Activated T-cell treated with anti-CD3 and anti-CD28 coated beads, Interleukin-2, amount 50 U/mL, for 72 hours (primary cell): ENCODE data around the gene HSD17B10. TPM values are rescaled to one million over a fixed set of nuclear protein-coding genes. Genes with fewer than 3 reads are reported as not detected.
"Not testable (repeated sequence)": the region's sequence is repeated elsewhere in the genome, so short reads cannot be mapped to it uniquely, and the experiment has no call there.

Experiments used
- ATAC-seq, 2 donors: fragments of 150-1000 bp; cut with Tn5 transposase; replicated peaks in 1 of 2; 2 replicates each; pipeline ENCODE4 v1.10.0; 2021; ENCODE audit warnings: moderate library complexity in 2 of 2, mild to moderate bottlenecking in 1 of 2
- DNase-seq, 2 donors: peaks; one replicate each; pipeline ENCODE4 v3.0.0; 2021 to 2022; ENCODE audit warnings: mixed read lengths in 1 of 2
- H3K27ac Mint-ChIP-seq: one replicate; pipeline ENCODE4 v1.8.0; 2022; ENCODE audit warnings: mild to moderate bottlenecking, moderate library complexity, mixed read lengths
- H3K27me3 Mint-ChIP-seq: one replicate; pipeline ENCODE4 v1.8.0; 2022; ENCODE audit warnings: low read depth, mixed read lengths
- H3K36me3 Mint-ChIP-seq, 2 donors: one replicate each; pipeline ENCODE4 v1.8.0; 2022; ENCODE audit warnings: mixed read lengths in 2 of 2, mild to moderate bottlenecking in 1 of 2; ENCODE audit not compliant: insufficient read depth in 2 of 2
- H3K4me1 Mint-ChIP-seq: one replicate; pipeline ENCODE4 v1.8.0; 2022; ENCODE audit warnings: low read depth, mixed read lengths
- H3K4me3 Mint-ChIP-seq, 2 donors: one replicate each; pipeline ENCODE4 v1.8.0; 2022; ENCODE audit warnings: mild to moderate bottlenecking in 2 of 2, mixed read lengths in 2 of 2, moderate library complexity in 2 of 2
- H3K9me3 Mint-ChIP-seq, 2 donors: one replicate each; pipeline ENCODE4 v1.8.0; 2022; ENCODE audit warnings: mixed read lengths in 2 of 2
- total RNA-seq, 2 donors: library from RNA; stranded (reverse); gene quantifications; one replicate each; pipeline ENCODE4 v1.2.3, GENCODE V29; 2022

Gene HSD17B10
- 10 to 100 TPM; 68.1 to 90.3 TPM for total RNA-seq

DNA sequence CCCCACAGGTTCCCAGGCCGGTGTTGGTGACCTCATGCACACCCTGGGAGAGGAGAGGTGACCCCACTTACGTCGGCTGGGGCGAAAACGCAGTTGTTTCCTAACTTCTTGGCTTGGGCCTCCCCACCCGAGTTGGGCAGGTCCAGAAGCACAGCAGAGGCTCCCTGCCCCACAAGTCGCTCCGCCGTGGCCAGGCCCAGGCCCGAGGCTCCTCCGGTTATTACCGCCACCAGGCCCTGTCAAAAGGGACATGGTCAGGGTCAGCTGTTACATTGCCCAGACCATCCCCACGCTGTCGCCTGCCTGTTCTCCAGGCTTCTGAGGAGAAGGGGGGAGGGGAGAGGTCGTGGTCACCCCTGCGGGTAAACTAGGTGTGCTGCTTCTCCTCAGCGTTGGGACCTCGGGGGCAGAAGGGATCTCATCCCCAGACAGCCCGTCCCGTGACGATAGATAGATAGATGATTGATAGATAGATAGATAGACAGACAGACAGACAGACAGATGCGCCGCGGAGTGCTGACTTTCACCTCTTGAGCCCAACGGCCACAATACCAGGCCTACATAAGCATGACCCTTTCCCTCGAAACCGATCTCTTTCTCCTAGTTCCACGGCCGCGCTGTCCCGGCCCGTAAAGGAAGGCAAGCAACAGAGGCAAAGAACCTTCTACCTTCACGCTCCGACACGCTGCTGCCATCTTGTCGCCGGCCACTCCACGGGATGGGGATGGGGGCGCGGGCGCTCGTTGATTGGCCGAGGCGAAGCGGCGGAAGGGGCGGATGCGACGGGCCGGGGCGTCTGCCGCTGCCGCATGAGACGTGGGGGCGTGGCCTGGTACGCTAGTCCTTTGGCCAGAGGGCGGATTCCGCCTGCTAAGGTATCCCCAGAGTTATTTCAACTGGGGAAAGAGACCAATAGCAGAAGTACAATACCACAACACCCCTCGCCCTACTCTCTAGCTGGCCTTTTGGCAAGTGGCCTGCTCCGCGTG is at the start of gene HSD17B10:
Gene HSD17B10 (minus strand): TSS at position 720 of the 989 bp plus-strand sequence. CDS start 25 bp downstream, at position 695.
- peak within 1 kb of the TSS; percentile 93 to 95 for H3K4me3 Mint-ChIP-seq
- H3K27ac Mint-ChIP-seq: peak within 1 kb of the TSS; percentile 90
- DNase-seq (peak; percentile 90 to 94), ATAC-seq (peak; percentile 97)
- H3K27me3 Mint-ChIP-seq: peaks cover 6% of the 10 kb centered on the region
- H3K4me1 Mint-ChIP-seq: peaks cover 36% of the 10 kb centered on the region
- peaks cover 2 to 10% of the 10 kb centered on the region in 2 donors for H3K36me3 Mint-ChIP-seq
- no peaks in the 10 kb centered on the region for H3K9me3 Mint-ChIP-seq

- no peak overlapping the region for H3K27ac Mint-ChIP-seq
- no peak overlapping the region for H3K4me3 Mint-ChIP-seq
- H3K9me3 Mint-ChIP-seq: no peaks in the 10 kb centered on the region
- no peak for ATAC-seq
- no peaks in the 10 kb centered on the region for H3K36me3 Mint-ChIP-seq
- DNase-seq: no peak
- peaks cover 45% of the 10 kb centered on the region for H3K27me3 Mint-ChIP-seq
- H3K4me1 Mint-ChIP-seq: no peaks in the 10 kb centered on the region
Measured at GRCh38 chrX:53483416-53483815, 49.2 kb upstream of the HSD17B10 start.

GRCh38 chrX:53481816-53482465 is 47.8 kb upstream of the HSD17B10 start:
- DNase-seq (peak; percentile 42 to 52), ATAC-seq (peak in 1 of 2 donors; percentile 51)
- Mint-ChIP-seq H3K4me3 (no peak overlapping the region), H3K36me3 (no peaks in the 10 kb centered on the region), H3K27me3 (peaks cover 52% of the 10 kb centered on the region), H3K4me1 (no peaks in the 10 kb centered on the region), H3K27ac (no peak overlapping the region), H3K9me3 (no peaks in the 10 kb centered on the region)

DNA sequence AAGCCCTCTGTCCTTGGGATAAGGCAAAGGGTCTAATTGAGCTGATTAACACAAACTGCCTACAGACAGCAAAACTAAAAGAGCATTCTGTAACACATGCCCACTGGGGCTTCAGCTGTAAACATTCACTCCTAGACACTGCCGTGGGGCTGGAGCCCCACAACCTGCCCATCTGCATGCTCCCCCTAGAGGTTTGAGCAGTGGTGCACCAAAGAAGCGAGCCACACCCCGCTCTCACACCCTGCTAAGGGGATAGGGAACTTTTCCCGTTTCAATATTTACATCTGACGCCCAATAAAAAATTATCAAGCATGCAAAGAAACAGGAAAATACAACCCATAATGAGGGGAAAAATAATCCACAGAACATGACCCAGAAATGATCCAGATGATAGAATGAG is 46.9 kb upstream of the HSD17B10 start:
- no peaks in the 10 kb centered on the region for H3K9me3 Mint-ChIP-seq
- DNase-seq: peak; percentile 3 to 8
- H3K4me3 Mint-ChIP-seq: no peak overlapping the region
- no peak overlapping the region for H3K27ac Mint-ChIP-seq
- no peaks in the 10 kb centered on the region for H3K4me1 Mint-ChIP-seq
- ATAC-seq: no peak
- peaks cover 52% of the 10 kb centered on the region for H3K27me3 Mint-ChIP-seq
- H3K36me3 Mint-ChIP-seq: no peaks in the 10 kb centered on the region

GRCh38 chrX:53479301-53479700 is 45.1 kb upstream of the HSD17B10 start:
- no peak overlapping the region for H3K27ac Mint-ChIP-seq
- no peak overlapping the region for H3K4me3 Mint-ChIP-seq
- DNase-seq (no peak), ATAC-seq (no peak)
- H3K27me3 Mint-ChIP-seq: peaks cover 46% of the 10 kb centered on the region
- H3K4me1 Mint-ChIP-seq: no peaks in the 10 kb centered on the region
- H3K9me3 Mint-ChIP-seq: no peaks in the 10 kb centered on the region
- no peaks in the 10 kb centered on the region for H3K36me3 Mint-ChIP-seq

DNA sequence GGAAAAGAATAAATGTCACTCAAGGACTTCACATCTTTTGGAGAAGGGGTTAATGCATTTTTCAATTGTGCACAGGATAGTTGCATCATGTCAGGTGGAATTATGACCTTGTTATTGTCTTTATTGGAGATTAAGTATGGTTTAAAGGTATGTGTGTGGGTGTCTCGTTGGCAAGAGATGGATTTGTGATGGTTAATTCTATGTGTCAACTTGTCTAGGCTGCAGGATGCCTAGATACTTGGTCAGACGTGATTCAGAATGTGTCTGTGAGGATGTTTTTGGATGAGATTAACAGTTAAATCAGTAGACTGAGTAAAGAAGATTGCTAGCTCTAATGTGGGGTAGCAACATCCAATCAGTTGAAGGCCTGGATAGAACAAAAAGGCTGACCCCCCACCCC is 42.2 kb upstream of the HSD17B10 start:
- no peaks in the 10 kb centered on the region for H3K36me3 Mint-ChIP-seq
- H3K27ac Mint-ChIP-seq: no peak overlapping the region
- ATAC-seq (no peak), DNase-seq (no peak)
- H3K9me3 Mint-ChIP-seq: no peaks in the 10 kb centered on the region
- H3K27me3 Mint-ChIP-seq: peaks cover 56% of the 10 kb centered on the region
- H3K4me3 Mint-ChIP-seq: no peak overlapping the region
- no peaks in the 10 kb centered on the region for H3K4me1 Mint-ChIP-seq

DNA sequence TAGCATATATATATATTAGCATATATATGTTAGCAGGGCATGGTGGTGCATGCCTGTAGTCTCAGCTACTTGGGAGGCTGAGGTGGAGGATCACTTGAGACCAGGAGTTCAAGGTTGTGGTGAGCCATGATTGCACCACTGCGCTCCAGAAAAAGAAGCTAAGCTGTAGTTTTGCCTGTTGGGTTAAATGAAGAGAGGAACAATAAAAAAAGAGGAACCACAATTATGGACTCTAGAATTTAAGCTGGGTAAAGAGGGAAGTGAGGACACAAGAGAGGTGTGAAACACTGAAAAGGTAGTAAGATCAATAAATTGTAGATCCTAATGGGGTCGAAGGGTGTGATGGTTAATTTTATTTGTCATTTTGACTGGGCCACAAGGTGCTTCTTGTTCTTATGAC is 40.5 kb upstream of the HSD17B10 start:
- H3K9me3 Mint-ChIP-seq: no peaks in the 10 kb centered on the region
- ATAC-seq (no peak), DNase-seq (no peak)
- peaks cover 61% of the 10 kb centered on the region for H3K27me3 Mint-ChIP-seq
- H3K36me3 Mint-ChIP-seq: no peaks in the 10 kb centered on the region
- H3K4me1 Mint-ChIP-seq: no peaks in the 10 kb centered on the region
- no peak overlapping the region for H3K27ac Mint-ChIP-seq
- no peak overlapping the region for H3K4me3 Mint-ChIP-seq

DNA sequence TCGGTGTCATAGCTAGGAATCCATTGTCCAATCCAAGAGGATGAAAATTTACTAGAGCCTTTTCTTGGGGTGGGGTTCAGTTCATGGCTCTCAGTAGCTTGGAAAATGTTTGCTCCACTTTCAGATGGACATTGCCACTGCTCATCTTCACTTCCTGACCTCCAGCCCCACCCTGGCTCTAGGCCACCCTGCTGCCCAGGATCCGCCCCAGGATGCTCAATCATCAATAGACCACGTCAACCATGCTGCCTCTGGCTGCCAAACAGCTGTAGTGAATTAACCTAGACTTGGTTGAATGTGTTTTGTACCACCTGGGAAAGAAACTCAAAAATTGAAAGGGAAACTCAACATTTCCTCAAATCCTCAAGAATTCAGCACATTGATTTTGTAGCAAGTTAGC is 37.2 kb upstream of the HSD17B10 start:
- DNase-seq (no peak), ATAC-seq (no peak)
- no peaks in the 10 kb centered on the region for H3K4me1 Mint-ChIP-seq
- no peak overlapping the region for H3K4me3 Mint-ChIP-seq
- no peak overlapping the region for H3K27ac Mint-ChIP-seq
- peaks cover 55% of the 10 kb centered on the region for H3K27me3 Mint-ChIP-seq
- no peaks in the 10 kb centered on the region for H3K36me3 Mint-ChIP-seq
- H3K9me3 Mint-ChIP-seq: no peaks in the 10 kb centered on the region

GRCh38 chrX:53468659-53469058 is 34.5 kb upstream of the HSD17B10 start:
- not testable (repeated sequence) for H3K27ac Mint-ChIP-seq, ATAC-seq

GRCh38 chrX:53458082-53458481 is 23.9 kb upstream of the HSD17B10 start:
- Mint-ChIP-seq H3K27ac (no peak overlapping the region), H3K4me3 (no peak overlapping the region), H3K27me3 (peaks cover 34% of the 10 kb centered on the region), H3K4me1 (no peaks in the 10 kb centered on the region), H3K36me3 (no peaks in the 10 kb centered on the region), H3K9me3 (no peaks in the 10 kb centered on the region)
- ATAC-seq (no peak), DNase-seq (no peak)

More at GRCh38 chrX:53468659-53469058, 34.5 kb upstream of the HSD17B10 start:
- not testable (repeated sequence) for DNase-seq, H3K4me3 Mint-ChIP-seq, H3K9me3 Mint-ChIP-seq, H3K4me1 Mint-ChIP-seq, H3K36me3 Mint-ChIP-seq
- H3K27me3 Mint-ChIP-seq: peaks cover 49% of the 10 kb centered on the region

GRCh38 chrX:53456254-53456653 is 22.1 kb upstream of the HSD17B10 start:
- Mint-ChIP-seq H3K27me3 (peaks cover 30% of the 10 kb centered on the region), H3K4me1 (no peaks in the 10 kb centered on the region), H3K9me3 (no peaks in the 10 kb centered on the region), H3K4me3 (no peak overlapping the region), H3K27ac (no peak overlapping the region), H3K36me3 (no peaks in the 10 kb centered on the region)
- DNase-seq (no peak), ATAC-seq (no peak)

- no peak overlapping the region for H3K4me3 Mint-ChIP-seq
- H3K27me3 Mint-ChIP-seq: peaks cover 19% of the 10 kb centered on the region
- H3K9me3 Mint-ChIP-seq: no peaks in the 10 kb centered on the region
- no peak overlapping the region for H3K27ac Mint-ChIP-seq
- DNase-seq (no peak), ATAC-seq (no peak)
- H3K36me3 Mint-ChIP-seq: no peaks in the 10 kb centered on the region
- H3K4me1 Mint-ChIP-seq: no peaks in the 10 kb centered on the region
Measured at GRCh38 chrX:53452812-53453211, 18.6 kb upstream of the HSD17B10 start.

GRCh38 chrX:53449632-53450031 is 15.5 kb upstream of the HSD17B10 start:
- no peak for DNase-seq
- ATAC-seq: no peak
- Mint-ChIP-seq H3K9me3 (no peaks in the 10 kb centered on the region), H3K4me3 (no peak overlapping the region), H3K27me3 (peaks cover 6% of the 10 kb centered on the region), H3K36me3 (no peaks in the 10 kb centered on the region), H3K4me1 (no peaks in the 10 kb centered on the region), H3K27ac (no peak overlapping the region)
